Upper lobe of right lung (tissue), 1 donor: ENCODE data around the gene CDH13. TPM values are rescaled to one million over a fixed set of nuclear protein-coding genes. Genes with fewer than 3 reads are reported as not detected.

Source experiments
- ATAC-seq: fragments of 200-7000 bp; cut with Tn5 transposase; one replicate; pipeline ENCODE4 v1.9.1; 2020; ENCODE audit warnings: mild to moderate bottlenecking, moderate library complexity
- DNase-seq: peaks from one replicate; pipeline ENCODE4 v3.0.0-alpha.2; 2020
- H3K27ac ChIP-seq: fragments of 200-600 bp; one replicate; pipeline ENCODE4 v1.8.0; 2022
- H3K27me3 ChIP-seq: fragments of 200-600 bp; one replicate; pipeline ENCODE4 v1.8.0; 2022; ENCODE audit warnings: mild to moderate bottlenecking
- H3K36me3 ChIP-seq: fragments of 200-600 bp; one replicate; pipeline ENCODE4 v1.8.0; 2022
- H3K4me1 ChIP-seq: fragments of 200-600 bp; one replicate; pipeline ENCODE4 v1.8.0; 2022
- H3K4me3 ChIP-seq: fragments of 200-600 bp; one replicate; pipeline ENCODE4 v1.8.0; 2022; ENCODE audit warnings: mild to moderate bottlenecking
- H3K9me3 ChIP-seq: fragments of 200-600 bp; one replicate; pipeline ENCODE4 v1.8.0; 2022
- CTCF ChIP-seq: fragments of 200-600 bp; IDR thresholded peaks from one replicate; pipeline ENCODE4 v1.8.0; 2022; ENCODE audit warnings: antibody characterized with exemption
- intact Hi-C: fragments of 100-400 bp; cut with DNase I; formaldehyde crosslinking; loops from one replicate; pipeline ENCODE4 v1.11.0; 2022
- total RNA-seq: library from RNA; stranded (reverse); fragmentation: NEBNext Ultra II Directional; extraction: Animal tissue kit (Norgen Biotek cat#: 25700); gene quantifications from one replicate; pipeline ENCODE4 v1.2.1, GENCODE V29; 2021
- donor health status: DM: no; HTN: yes; CAD: no; lungs with severe emphysema.

The CDH13 gene
- total RNA-seq, 1 donor from 2014 or later = 27.2 TPM

- H3K4me3 ChIP-seq = no peak overlapping the region
- no peaks in the 10 kb centered on the region for H3K4me1 ChIP-seq
- DNase-seq (no peak), ATAC-seq (no peak)
- intact Hi-C loops = no loop called here
- no peaks in the 10 kb centered on the region for H3K27me3 ChIP-seq
- TF ChIP-seq CTCF = no peak
- H3K36me3 ChIP-seq = no peaks in the 10 kb centered on the region
- no peak overlapping the region for H3K27ac ChIP-seq
- no peaks in the 10 kb centered on the region for H3K9me3 ChIP-seq
Measured at GRCh38 chr16:82784573-82784968, 157.8 kb downstream of the CDH13 start.

- no peak overlapping the region for H3K4me3 ChIP-seq
- H3K36me3 ChIP-seq = no peaks in the 10 kb centered on the region
- no peak overlapping the region for H3K27ac ChIP-seq
- ATAC-seq (no peak), DNase-seq (no peak)
- H3K9me3 ChIP-seq = no peaks in the 10 kb centered on the region
- no peaks in the 10 kb centered on the region for H3K27me3 ChIP-seq
- no peak for TF ChIP-seq CTCF
- H3K4me1 ChIP-seq = no peaks in the 10 kb centered on the region
- intact Hi-C loops = no loop called here
Measured at GRCh38 chr16:82788225-82788624, 161.5 kb downstream of the CDH13 start.

GRCh38 chr16:82788919-82789318 lies 162.2 kb downstream of the CDH13 start:
- no peak for TF ChIP-seq CTCF
- intact Hi-C loops = no loop called here
- ATAC-seq = no peak
- Histone ChIP-seq H3K9me3 (no peaks in the 10 kb centered on the region), H3K4me3 (no peak overlapping the region), H3K4me1 (no peaks in the 10 kb centered on the region), H3K27me3 (no peaks in the 10 kb centered on the region), H3K36me3 (no peaks in the 10 kb centered on the region), H3K27ac (no peak overlapping the region)
- DNase-seq = no peak

GRCh38 chr16:82792693-82793092 lies 165.9 kb downstream of the CDH13 start:
- Histone ChIP-seq H3K27ac (no peak overlapping the region), H3K27me3 (no peaks in the 10 kb centered on the region), H3K36me3 (no peaks in the 10 kb centered on the region), H3K4me1 (no peaks in the 10 kb centered on the region), H3K4me3 (no peak overlapping the region), H3K9me3 (no peaks in the 10 kb centered on the region)
- TF ChIP-seq CTCF = no peak
- no peak for DNase-seq
- ATAC-seq = no peak
- intact Hi-C loops = no loop called here

GRCh38 chr16:82793528-82794245 lies 166.9 kb downstream of the CDH13 start:
- H3K4me1 ChIP-seq = no peaks in the 10 kb centered on the region
- H3K4me3 ChIP-seq = no peak overlapping the region
- H3K27ac ChIP-seq = no peak overlapping the region
- DNase-seq = no peak
- no peaks in the 10 kb centered on the region for H3K9me3 ChIP-seq
- intact Hi-C loops = no loop called here
- no peaks in the 10 kb centered on the region for H3K27me3 ChIP-seq
- no peaks in the 10 kb centered on the region for H3K36me3 ChIP-seq
- TF ChIP-seq CTCF = no peak
- ATAC-seq = no peak

- DNase-seq (no peak), ATAC-seq (no peak)
- no peak overlapping the region for H3K27ac ChIP-seq
- H3K36me3 ChIP-seq = no peaks in the 10 kb centered on the region
- no peaks in the 10 kb centered on the region for H3K9me3 ChIP-seq
- H3K27me3 ChIP-seq = no peaks in the 10 kb centered on the region
- intact Hi-C loops = no loop called here
- no peak for TF ChIP-seq CTCF
- H3K4me3 ChIP-seq = no peak overlapping the region
- H3K4me1 ChIP-seq = no peaks in the 10 kb centered on the region
Measured at GRCh38 chr16:82796047-82796446, 169.3 kb downstream of the CDH13 start.
